Measurements from ENCODE around the gene ARHGAP42. TPM values are rescaled to one million over a fixed set of nuclear protein-coding genes. Genes with fewer than 3 reads are reported as not detected.

Gene ARHGAP42
- total and polyA plus RNA-seq, 8 donors: 2.3 to 119 (median 39.3) TPM

DNA sequence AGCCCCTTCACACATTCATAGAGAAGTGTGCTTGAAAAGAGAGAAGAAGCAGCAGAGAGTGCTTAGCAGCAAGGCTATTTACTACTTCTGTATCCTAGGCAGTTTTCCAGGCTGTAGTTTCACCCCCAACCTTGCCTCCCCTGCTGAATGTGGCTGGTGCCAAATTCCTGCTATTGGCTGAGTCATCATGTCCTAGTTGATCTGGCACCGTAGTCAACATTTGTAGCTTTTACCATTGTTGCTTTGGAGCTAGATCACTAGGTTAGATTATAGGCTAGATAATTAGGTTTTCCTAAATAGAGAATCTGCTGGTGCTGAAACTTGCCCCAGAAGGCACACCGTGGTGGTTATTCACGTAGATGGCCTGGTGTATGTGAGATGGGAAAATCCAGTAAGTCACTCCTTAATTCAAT lies 32.7 kb downstream of the ARHGAP42 start:
- no peak for TF ChIP-seq POLR2A (IDR thresholded peaks at IDR 0.05)
- no peak for TF ChIP-seq EP300 (IDR thresholded peaks at IDR 0.05)
- peak; percentile 30 to 80 (median 41) for TF ChIP-seq POLR2AphosphoS5 (IDR thresholded peaks at IDR 0.05)
- TF ChIP-seq, protein P1, sequence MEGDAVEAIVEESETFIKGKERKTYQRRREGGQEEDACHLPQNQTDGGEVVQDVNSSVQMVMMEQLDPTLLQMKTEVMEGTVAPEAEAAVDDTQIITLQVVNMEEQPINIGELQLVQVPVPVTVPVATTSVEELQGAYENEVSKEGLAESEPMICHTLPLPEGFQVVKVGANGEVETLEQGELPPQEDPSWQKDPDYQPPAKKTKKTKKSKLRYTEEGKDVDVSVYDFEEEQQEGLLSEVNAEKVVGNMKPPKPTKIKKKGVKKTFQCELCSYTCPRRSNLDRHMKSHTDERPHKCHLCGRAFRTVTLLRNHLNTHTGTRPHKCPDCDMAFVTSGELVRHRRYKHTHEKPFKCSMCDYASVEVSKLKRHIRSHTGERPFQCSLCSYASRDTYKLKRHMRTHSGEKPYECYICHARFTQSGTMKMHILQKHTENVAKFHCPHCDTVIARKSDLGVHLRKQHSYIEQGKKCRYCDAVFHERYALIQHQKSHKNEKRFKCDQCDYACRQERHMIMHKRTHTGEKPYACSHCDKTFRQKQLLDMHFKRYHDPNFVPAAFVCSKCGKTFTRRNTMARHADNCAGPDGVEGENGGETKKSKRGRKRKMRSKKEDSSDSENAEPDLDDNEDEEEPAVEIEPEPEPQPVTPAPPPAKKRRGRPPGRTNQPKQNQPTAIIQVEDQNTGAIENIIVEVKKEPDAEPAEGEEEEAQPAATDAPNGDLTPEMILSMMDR (IDR thresholded peaks at IDR 0.05): no peak
- intact Hi-C loops (cut with DNase I; ENCODE audit: low total_unique reads): no loop called here
- 23 to 29% (median 25%) methylated on average over 3 of the region's 3 CpGs for WGBS, 5 donors
- no peak overlapping the region for H3K4me3 ChIP-seq
- H3K4me1 ChIP-seq: peaks cover 6 to 18% (median 12%) of the 10 kb centered on the region in 4 donors
- no peaks in the 10 kb centered on the region for H3K36me3 ChIP-seq
- peak overlapping the region; percentile 41 to 79 (median 59) for H3K27ac ChIP-seq
- H3K9me3 ChIP-seq: no peaks in the 10 kb centered on the region
- DNase-seq: peak; percentile 66 to 74
- H3K27me3 ChIP-seq: no peaks in the 10 kb centered on the region

GRCh38 chr11:100726680-100727079 lies 39.6 kb downstream of the ARHGAP42 start:
- intact Hi-C loops (cut with DNase I; ENCODE audit: low total_unique reads): no loop called here
- WGBS, 5 donors: 53 to 72% (median 66%) methylated on average over 1 of the region's 1 CpG
- H3K27ac ChIP-seq: no peak overlapping the region
- H3K9me3 ChIP-seq: no peaks in the 10 kb centered on the region
- DNase-seq: no peak
- no peaks in the 10 kb centered on the region for H3K27me3 ChIP-seq
- H3K36me3 ChIP-seq: no peaks in the 10 kb centered on the region
- H3K4me3 ChIP-seq: no peak overlapping the region
- H3K4me1 ChIP-seq: peaks cover 0 to 10% (median 5%) of the 10 kb centered on the region in 4 donors
- TF ChIP-seq EP300 (IDR thresholded peaks at IDR 0.05) (no peak), POLR2AphosphoS5 (IDR thresholded peaks at IDR 0.05) (no peak)

- DNase-seq: peak in 1 of 2 donors; percentile 25
- WGBS, 5 donors: 72 to 85% (median 79%) methylated on average over 9 of the region's 9 CpGs
- Histone ChIP-seq H3K4me3 (no peak overlapping the region), H3K4me1 (peaks cover 0 to 17% (median 5%) of the 10 kb centered on the region in 4 donors), H3K36me3 (no peaks in the 10 kb centered on the region), H3K27ac (no peak overlapping the region), H3K27me3 (no peaks in the 10 kb centered on the region), H3K9me3 (no peaks in the 10 kb centered on the region)
- intact Hi-C loops (cut with DNase I; ENCODE audit: low total_unique reads): no loop called here
- TF ChIP-seq EP300 (IDR thresholded peaks at IDR 0.05): no peak
- TF ChIP-seq POLR2A (IDR thresholded peaks at IDR 0.05): no peak
- no peak for TF ChIP-seq POLR2AphosphoS5 (IDR thresholded peaks at IDR 0.05)
- TF ChIP-seq, protein P1 (IDR thresholded peaks at IDR 0.05): no peak
These were observed 40.3 kb downstream of the ARHGAP42 start for GRCh38 chr11:100727410-100727809.

DNA sequence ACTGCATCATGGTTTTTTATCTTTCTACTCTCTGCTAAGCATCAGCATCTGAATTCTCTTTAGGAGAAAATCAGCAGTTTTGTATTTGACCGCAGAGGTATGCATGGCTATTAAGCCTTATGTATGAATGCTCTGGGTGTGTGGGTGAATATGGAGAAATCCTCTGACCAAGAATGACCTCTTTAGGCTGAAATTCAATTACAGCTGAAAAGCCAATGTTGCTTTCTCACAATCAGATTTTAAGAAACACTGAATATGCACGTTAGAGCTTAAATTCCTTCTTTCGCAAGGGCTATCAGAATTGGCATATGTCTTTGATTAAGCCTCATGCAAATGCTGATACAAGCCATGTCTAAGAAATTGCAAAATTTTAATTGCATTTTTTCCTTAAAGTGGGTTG lies 43.2 kb downstream of the ARHGAP42 start:
- no peak overlapping the region for H3K27ac ChIP-seq
- no peaks in the 10 kb centered on the region for H3K9me3 ChIP-seq
- H3K27me3 ChIP-seq: no peaks in the 10 kb centered on the region
- intact Hi-C loops (cut with DNase I; ENCODE audit: low total_unique reads): no loop called here
- TF ChIP-seq POLR2A (IDR thresholded peaks at IDR 0.05) (no peak), EP300 (IDR thresholded peaks at IDR 0.05) (no peak), POLR2AphosphoS5 (IDR thresholded peaks at IDR 0.05) (no peak)
- H3K4me1 ChIP-seq: peaks cover 0 to 33% (median 11%) of the 10 kb centered on the region in 4 donors
- WGBS, 5 donors: 79 to 89% (median 80%) methylated on average over 3 of the region's 3 CpGs
- DNase-seq: no peak
- H3K36me3 ChIP-seq: no peaks in the 10 kb centered on the region
- no peak overlapping the region for H3K4me3 ChIP-seq

DNA sequence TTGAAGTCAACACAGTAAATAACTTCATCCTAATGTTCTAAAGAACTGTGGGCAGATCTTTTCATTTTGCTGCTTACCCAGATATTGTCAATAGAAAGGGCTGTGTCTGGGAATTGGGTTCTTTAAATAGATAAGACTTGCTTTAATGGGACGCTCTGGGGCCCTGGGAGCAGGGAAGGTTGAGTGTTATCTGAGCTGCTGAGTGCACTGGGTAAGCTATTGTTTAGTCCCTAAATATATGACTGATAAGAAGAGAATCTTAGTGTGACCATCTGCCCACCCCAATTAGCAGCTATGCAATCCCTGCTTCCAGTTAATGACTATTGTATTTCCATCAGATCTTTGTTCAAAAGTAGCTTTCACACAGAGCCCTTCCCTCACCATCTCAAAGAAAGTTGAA lies 44.4 kb downstream of the ARHGAP42 start:
- DNase-seq: no peak
- intact Hi-C loops (cut with DNase I; ENCODE audit: low total_unique reads): no loop called here
- Histone ChIP-seq H3K9me3 (no peaks in the 10 kb centered on the region), H3K36me3 (no peaks in the 10 kb centered on the region), H3K4me1 (peaks cover 0 to 42% (median 16%) of the 10 kb centered on the region in 4 donors), H3K4me3 (no peak overlapping the region), H3K27ac (no peak overlapping the region), H3K27me3 (no peaks in the 10 kb centered on the region)
- TF ChIP-seq POLR2AphosphoS5 (IDR thresholded peaks at IDR 0.05) (no peak), POLR2A (IDR thresholded peaks at IDR 0.05) (no peak), EP300 (IDR thresholded peaks at IDR 0.05) (no peak)
- TF ChIP-seq, protein P1 (IDR thresholded peaks at IDR 0.05): no peak
- WGBS, 5 donors: 33 to 57% (median 43%) methylated on average over 1 of the region's 1 CpG

Measured in stomach (tissue), 9 donors.